Heart right ventricle (tissue), 16 donors: ENCODE measurements around the gene MYEOV. TPM values are rescaled to one million over a fixed set of nuclear protein-coding genes. Genes with fewer than 3 reads are reported as not detected.

Experiments used
- ATAC-seq, 8 donors: fragments of 200-7000 bp; cut with Tn5 transposase; one replicate each; pipeline ENCODE4 v1.9.1; 2020; ENCODE audit warnings: mild to moderate bottlenecking in 8 of 8, moderate library complexity in 8 of 8, moderate number of reproducible peaks in 1 of 8
- DNase-seq, 2 donors: peaks; one replicate each; pipeline ENCODE4 v3.0.0-alpha.2; 2020
- H3K27ac ChIP-seq, 10 donors: fragments of 200-600 bp; sonication (generic) in 2 of 10; one replicate each; pipeline versions ENCODE4 v1.5.0 to v1.8.0; 2020 to 2022; ENCODE audit warnings: mild to moderate bottlenecking in 3 of 10
- H3K27me3 ChIP-seq, 7 donors: fragments of 200-600 bp; one replicate each; pipeline ENCODE4 v1.8.0; 2021 to 2022; ENCODE audit warnings: mild to moderate bottlenecking in 2 of 7
- H3K36me3 ChIP-seq, 9 donors: fragments of 200-600 bp; sonication (generic) in 1 of 9; one replicate each; pipeline versions ENCODE4 v1.5.0 to v1.8.0; 2020 to 2022; ENCODE audit warnings: mild to moderate bottlenecking in 2 of 9
- H3K4me1 ChIP-seq, 9 donors: fragments of 200-600 bp; sonication (generic) in 1 of 9; one replicate each; pipeline versions ENCODE4 v1.5.0 to v1.8.0; 2020 to 2022; ENCODE audit warnings: mild to moderate bottlenecking in 4 of 9
- H3K4me3 ChIP-seq, 10 donors: fragments of 200-600 bp; sonication (generic) in 2 of 10; one replicate each; pipeline versions ENCODE4 v1.5.0 to v1.8.0; 2020 to 2022; ENCODE audit warnings: mild to moderate bottlenecking in 7 of 10, moderate library complexity in 2 of 10
- H3K9me3 ChIP-seq, 11 donors: fragments of 200-600 bp in 10 of 11; sonication (generic) in 2 of 11; one replicate each; pipeline versions ENCODE4 v1.5.0 to v1.8.0; 2013 to 2022; ENCODE audit warnings: mild to moderate bottlenecking in 2 of 11, control low read depth in 1 of 11, moderate library complexity in 1 of 11
- CTCF ChIP-seq, 9 donors: fragments of 200-600 bp; sonication (generic) in 2 of 9; IDR thresholded peaks; one replicate each; pipeline versions ENCODE4 v1.5.0 to v1.8.0; 2021 to 2022; ENCODE audit warnings: antibody characterized with exemption in 9 of 9, mild to moderate bottlenecking in 5 of 9, moderate library complexity in 1 of 9
- WGBS, 2 donors: extraction: QIAGEN DNeasy Blood & Tissue Kit; methylation state at CpG; one replicate each; pipeline ENCODE4 v1.1.7; 2013; ENCODE audit warnings: inconsistent platforms in 1 of 2; 5-methylcytosine and 5-hydroxymethylcytosine counted together
- intact Hi-C, 10 donors: fragments of 100-400 bp; cut with DNase I; formaldehyde crosslinking; loops; one replicate each; pipeline versions ENCODE4 v1.11.1 to v1.14.2; 2022
- polyA plus RNA-seq, 2 donors: library from polyadenylated mRNA; stranded (reverse); fragments of 200-250 nt; gene quantifications; one replicate each; pipeline ENCODE4 v1.2.3, GENCODE V29; 2013
- total RNA-seq, 10 donors: library from RNA; stranded (reverse); fragmentation: NEBNext Ultra II Directional in 3 of 10; extraction: Animal tissue kit (Norgen Biotek cat#: 25700) in 3 of 10; gene quantifications; one replicate each; pipeline versions ENCODE4 v1.2.1 to v1.2.4, GENCODE V29; 2021 to 2023
- donor health status: Arrhythmogenic right ventricular cardiomyopathy.
- donor health status: ischemic (EF 13 %, LVEDD 7.1; RV severe dilation, severe dysfunction).
- donor health status: healthy with polysubstance abuse.
- donor health status: DM: no; HTN: yes; CAD: no.
- donor health status: DM: no; HTN: no; CAD: no.
- donor health status: ischemic (EF 25% LVEDD 6.9; RV normal size, moderate dysfunction).
- donor health status: ischemic (EF 25% LVEDD 5.7; RV mildly dilated, moderate dysfunction).
- donor health status: healthy.
- donor health status: DM: yes; HTN: yes; CAD: no.
- donor health status: Ischemic cardiomyopathy.
- donor health status: ischemic (EF 35%, LVEDD 5.7; RV mildly dilated, moderate dysfunction).
- donor health status: nonischemic (EF 11% LVEDD 7.7; RV severe dilation, severe dysfunction).
- donor health status: DM: yes; HTN: yes; CAD: no.
- donor health status: PGD.
- donor health status: ischemic (EF 29% LVEDD 5.4; RV normal size, mild dysfunction).
- donor health status: nonischemic (EF 23%, LVEDD 6.1; RV moderate dilation, normal function).

MYEOV gene
- total and polyA plus RNA-seq, 12 donors: 0.07 TPM; not detected in 11

GRCh38 chr11:69283446-69283845, 10.5 kb upstream of the MYEOV start:
- Histone ChIP-seq H3K4me1 (peaks cover 0 to 7% (median 0%) of the 10 kb centered on the region in 9 donors), H3K27ac (no peak overlapping the region), H3K4me3 (no peak overlapping the region), H3K36me3 (no peaks in the 10 kb centered on the region), H3K9me3 (peaks cover 0 to 6% (median 0%) of the 10 kb centered on the region in 11 donors), H3K27me3 (no peaks in the 10 kb centered on the region)
- no peak for TF ChIP-seq CTCF (IDR thresholded peaks at IDR 0.05)
- intact Hi-C loops: no loop called here
- 91 to 93% methylated on average over 10 of the region's 10 CpGs for WGBS, 2 donors
- no peak for DNase-seq
- ATAC-seq: no peak

DNA sequence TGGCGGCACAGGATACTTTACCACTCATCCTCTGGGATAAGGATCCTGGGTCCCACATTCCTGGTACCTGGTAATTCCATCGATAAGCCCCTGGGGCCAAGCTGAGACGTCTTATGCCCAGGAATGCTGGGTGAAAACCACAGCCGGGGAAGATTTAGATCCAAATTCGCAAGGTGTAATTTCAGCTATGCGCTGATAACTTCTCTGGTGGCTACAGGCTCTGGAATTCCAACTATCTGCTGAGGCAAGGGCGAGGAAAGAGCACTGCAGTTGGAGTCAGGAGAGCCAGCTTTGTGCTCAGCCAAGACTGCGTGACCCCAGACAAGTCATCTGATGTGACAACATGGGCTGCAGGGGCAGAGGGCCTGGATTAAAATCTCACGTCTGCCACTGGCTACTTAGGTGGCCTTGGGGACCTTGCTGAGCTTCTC, 9.9 kb upstream of the MYEOV start:
- Histone ChIP-seq H3K36me3 (no peaks in the 10 kb centered on the region), H3K27me3 (no peaks in the 10 kb centered on the region), H3K27ac (no peak overlapping the region), H3K9me3 (peaks cover 0 to 6% (median 0%) of the 10 kb centered on the region in 11 donors), H3K4me3 (no peak overlapping the region), H3K4me1 (peaks cover 0 to 6% (median 0%) of the 10 kb centered on the region in 9 donors)
- intact Hi-C loops: no loop called here
- no peak for TF ChIP-seq CTCF (IDR thresholded peaks at IDR 0.05)
- no peak for ATAC-seq
- whole genome bisulfite sequencing, 2 donors: 72 to 81% methylated on average over 9 of the region's 9 CpGs
- no peak for DNase-seq

DNA sequence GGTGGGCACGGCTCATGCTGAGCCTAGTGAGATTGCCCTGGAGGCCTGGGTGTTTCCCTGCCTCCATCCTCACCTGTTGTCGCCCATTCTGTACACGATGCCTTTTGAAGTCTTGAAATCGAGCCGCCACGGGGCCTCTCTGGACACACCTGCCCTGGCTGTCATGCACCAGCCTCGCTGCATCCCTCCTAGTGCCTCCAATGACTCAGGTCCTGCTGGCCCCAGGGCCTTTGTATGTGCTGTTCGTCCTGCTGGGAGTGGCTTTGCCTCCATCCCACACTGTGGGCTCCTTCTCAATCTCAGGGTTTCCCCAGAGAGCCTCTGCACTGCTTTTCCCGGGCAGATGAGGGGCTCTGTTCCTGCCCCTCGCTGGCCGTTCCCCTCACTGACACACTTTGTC, 8.9 kb upstream of the MYEOV start:
- Histone ChIP-seq H3K9me3 (peaks cover 0 to 6% (median 0%) of the 10 kb centered on the region in 11 donors), H3K4me1 (peaks cover 0 to 6% (median 0%) of the 10 kb centered on the region in 9 donors), H3K36me3 (no peaks in the 10 kb centered on the region), H3K4me3 (no peak overlapping the region), H3K27ac (no peak overlapping the region), H3K27me3 (no peaks in the 10 kb centered on the region)
- DNase-seq (no peak), ATAC-seq (no peak)
- intact Hi-C loops: no loop called here
- 98% methylated on average over 11 of the region's 11 CpGs for WGBS, 2 donors
- TF ChIP-seq CTCF (IDR thresholded peaks at IDR 0.05): no peak

DNA sequence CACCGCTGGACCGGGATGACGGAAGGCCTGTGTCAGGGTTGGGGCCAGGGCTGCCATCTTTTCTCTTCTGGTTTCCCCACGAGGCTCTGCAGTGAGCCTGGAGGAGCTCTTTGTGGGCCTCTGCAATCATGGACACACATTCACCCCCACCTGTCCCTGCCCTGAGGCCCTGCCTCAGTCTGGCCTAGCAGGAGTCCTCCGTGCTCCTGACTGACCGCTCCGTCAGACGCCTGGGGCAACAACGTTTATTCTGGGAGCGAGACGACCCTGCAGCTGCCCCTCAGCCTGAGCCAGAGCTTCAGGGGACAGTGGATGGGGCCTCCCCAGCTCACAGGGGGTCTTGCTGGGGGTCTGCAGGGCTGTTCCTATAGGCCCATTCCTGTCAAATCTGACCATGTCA, 8.2 kb upstream of the MYEOV start:
- no peak for DNase-seq
- H3K27me3 ChIP-seq: no peaks in the 10 kb centered on the region
- 91 to 93% methylated on average over 11 of the region's 11 CpGs for WGBS, 2 donors
- H3K4me1 ChIP-seq: peaks cover 0 to 6% (median 0%) of the 10 kb centered on the region in 9 donors
- intact Hi-C loops: no loop called here
- no peaks in the 10 kb centered on the region for H3K36me3 ChIP-seq
- H3K27ac ChIP-seq: no peak overlapping the region
- H3K4me3 ChIP-seq: no peak overlapping the region
- peaks cover 0 to 6% (median 0%) of the 10 kb centered on the region in 11 donors for H3K9me3 ChIP-seq
- no peak for TF ChIP-seq CTCF (IDR thresholded peaks at IDR 0.05)
- no peak for ATAC-seq
